Neuronal stem cell (in vitro differentiated cells): ENCODE data around the gene ZCCHC7.

Experiments used
- DNase-seq: peaks from one replicate; pipeline ENCODE4 v3.0.0-alpha.2; 2013; ENCODE audit warnings: low spot score
- H2AFZ ChIP-seq: one replicate; pipeline ENCODE4 v1.6.1; 2013; ENCODE audit warnings: mild to moderate bottlenecking, low read length, inconsistent platforms
- H2AK5ac ChIP-seq: 2 replicates; pipeline ENCODE4 v1.6.1; 2013; ENCODE audit warnings: low read depth, mild to moderate bottlenecking, inconsistent platforms, low read length, moderate library complexity, mixed read lengths
- H2BK120ac ChIP-seq: 2 replicates; pipeline ENCODE4 v1.6.1; 2013; ENCODE audit warnings: low read depth, mild to moderate bottlenecking, inconsistent platforms, low read length, moderate library complexity, mixed read lengths
- H2BK12ac ChIP-seq: one replicate; pipeline ENCODE4 v1.6.1; 2013; ENCODE audit warnings: low read length, inconsistent platforms
- H2BK15ac ChIP-seq: 2 replicates; pipeline ENCODE4 v1.6.1; 2013; ENCODE audit warnings: mild to moderate bottlenecking, low read length, inconsistent platforms, mixed read lengths
- H2BK5ac ChIP-seq: one replicate; pipeline ENCODE4 v1.6.1; 2013; ENCODE audit warnings: inconsistent platforms, mild to moderate bottlenecking, low read length, moderate library complexity
- H3K14ac ChIP-seq: one replicate; pipeline ENCODE4 v1.6.1; 2013; ENCODE audit warnings: low read length, inconsistent platforms
- H3K18ac ChIP-seq: 2 replicates; pipeline ENCODE4 v1.6.1; 2013; ENCODE audit warnings: low read length, inconsistent platforms
- H3K23ac ChIP-seq: 2 replicates; pipeline ENCODE4 v1.6.1; 2013; ENCODE audit warnings: low read depth, mild to moderate bottlenecking, mixed read lengths, low read length, inconsistent platforms; ENCODE audit not compliant: poor library complexity
- H3K27ac ChIP-seq: replicated peaks from 3 replicates; pipeline ENCODE4 v1.5.1; 2013; ENCODE audit warnings: low read length, inconsistent platforms
- H3K27me3 ChIP-seq, 3 experiments: 2 replicates each; pipeline ENCODE4 v1.6.1; 2013; ENCODE audit warnings: low read length in 3 of 3, mild to moderate bottlenecking in 2 of 3, inconsistent platforms in 1 of 3, low read depth in 1 of 3, mixed read lengths in 1 of 3, moderate library complexity in 1 of 3; ENCODE audit not compliant: control insufficient read depth in 3 of 3, insufficient read depth in 3 of 3
- H3K36me3 ChIP-seq, 2 donors: replicated peaks in 1 of 2; 2 replicates each; pipeline ENCODE4 v1.6.1; 2013; ENCODE audit warnings: low read length in 2 of 2; ENCODE audit not compliant: control insufficient read depth in 2 of 2, insufficient read depth in 2 of 2
- H3K4ac ChIP-seq: 2 replicates; pipeline ENCODE4 v1.6.1; 2013; ENCODE audit warnings: inconsistent platforms, mild to moderate bottlenecking, low read length, moderate library complexity
- H3K4me1 ChIP-seq, 2 donors: 1 replicate in 1 of 2; 2 replicates in 1 of 2; pipeline ENCODE4 v1.6.1; 2013; ENCODE audit warnings: low read length in 2 of 2, low read depth in 1 of 2; ENCODE audit not compliant: control insufficient read depth in 2 of 2, insufficient read depth in 1 of 2
- H3K4me2 ChIP-seq: one replicate; pipeline ENCODE4 v1.6.1; 2013; ENCODE audit warnings: mild to moderate bottlenecking, low read length, inconsistent platforms; ENCODE audit not compliant: insufficient read depth, poor library complexity, severe bottlenecking
- H3K4me3 ChIP-seq, 2 donors: 2 replicates each; pipeline ENCODE4 v1.5.1; 2013; ENCODE audit warnings: low read length in 2 of 2, mild to moderate bottlenecking in 2 of 2, inconsistent platforms in 1 of 2, moderate library complexity in 1 of 2
- H3K79me1 ChIP-seq: one replicate; pipeline ENCODE4 v1.6.1; 2013; ENCODE audit warnings: low read depth, mild to moderate bottlenecking, inconsistent platforms, low read length, moderate library complexity
- H3K9ac ChIP-seq: one replicate; pipeline ENCODE4 v1.6.1; 2013; ENCODE audit warnings: mild to moderate bottlenecking, low read depth, low read length, inconsistent platforms; ENCODE audit not compliant: poor library complexity
- H3K9me3 ChIP-seq, 2 donors: replicated peaks in 1 of 2; 2 replicates each; pipeline versions ENCODE3 to v1.6.1; 2013; ENCODE audit warnings: low read length in 2 of 2, mild to moderate bottlenecking in 2 of 2, inconsistent platforms in 1 of 2, low read depth in 1 of 2, mixed read lengths in 1 of 2, moderate library complexity in 1 of 2; ENCODE audit not compliant: control insufficient read depth in 2 of 2, insufficient read depth in 1 of 2
- H4K8ac ChIP-seq: one replicate; pipeline ENCODE4 v1.6.1; 2013; ENCODE audit warnings: low read depth, mild to moderate bottlenecking, inconsistent platforms, low read length, moderate library complexity
- H4K91ac ChIP-seq: one replicate; pipeline ENCODE4 v1.6.1; 2013; ENCODE audit warnings: low read length, low read depth, mild to moderate bottlenecking, inconsistent platforms; ENCODE audit not compliant: poor library complexity
- WGBS, 2 donors: extraction: QIAGEN DNeasy Blood & Tissue Kit; methylation state at CpG; one replicate each; pipeline ENCODE4 v1.1.7; 2013; ENCODE audit warnings: missing lambda C conversion rate in 2 of 2, mixed read lengths in 1 of 2; ENCODE audit not compliant: insufficient read length in 2 of 2, insufficient replicate concordance in 1 of 2; ENCODE audit errors: extremely low coverage in 2 of 2; 5-methylcytosine and 5-hydroxymethylcytosine counted together

ZCCHC7 gene

DNA sequence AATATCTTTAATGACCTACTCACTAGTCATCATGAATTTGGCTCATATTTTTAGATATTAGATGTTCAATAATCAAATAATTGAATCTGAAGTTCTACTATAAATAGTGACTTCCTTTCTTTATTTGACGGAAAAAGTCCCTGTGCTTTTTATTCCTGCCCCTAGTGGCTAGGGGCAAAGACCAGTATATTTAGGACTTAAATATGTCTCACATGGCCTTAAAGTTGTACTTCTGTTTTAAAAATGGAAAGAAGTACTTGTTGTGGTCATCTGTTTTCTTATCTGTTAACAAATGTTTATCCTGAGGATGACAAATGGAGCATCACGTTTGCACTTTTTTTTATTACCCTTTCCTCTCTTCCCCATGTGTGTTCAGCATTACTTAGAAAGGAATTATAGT lies 212.9 kb downstream of the ZCCHC7 start:
- Histone ChIP-seq H3K18ac (no peak overlapping the region), H3K4me2 (no peak overlapping the region), H2BK12ac (no peak overlapping the region), H4K91ac (no peak overlapping the region), H3K36me3 (no peaks in the 10 kb centered on the region), H3K14ac (no peak overlapping the region), H3K4me1 (peaks cover 2 to 23% of the 10 kb centered on the region in 2 donors), H2AFZ (no peak overlapping the region), H2BK120ac (no peak overlapping the region), H2AK5ac (no peak overlapping the region), H3K9ac (no peak overlapping the region), H3K27me3 (no peaks in the 10 kb centered on the region), H4K8ac (no peak overlapping the region), H2BK5ac (no peak overlapping the region), H3K4me3 (no peak overlapping the region), H3K79me1 (no peaks in the 10 kb centered on the region), H2BK15ac (no peak overlapping the region), H3K4ac (no peak overlapping the region), H3K9me3 (no peaks in the 10 kb centered on the region), H3K27ac (no peak overlapping the region), H3K23ac (no peak overlapping the region)
- no peak for DNase-seq
- no CpG with 5 or more reads among the region's 2 CpGs for WGBS, 2 donors

DNA sequence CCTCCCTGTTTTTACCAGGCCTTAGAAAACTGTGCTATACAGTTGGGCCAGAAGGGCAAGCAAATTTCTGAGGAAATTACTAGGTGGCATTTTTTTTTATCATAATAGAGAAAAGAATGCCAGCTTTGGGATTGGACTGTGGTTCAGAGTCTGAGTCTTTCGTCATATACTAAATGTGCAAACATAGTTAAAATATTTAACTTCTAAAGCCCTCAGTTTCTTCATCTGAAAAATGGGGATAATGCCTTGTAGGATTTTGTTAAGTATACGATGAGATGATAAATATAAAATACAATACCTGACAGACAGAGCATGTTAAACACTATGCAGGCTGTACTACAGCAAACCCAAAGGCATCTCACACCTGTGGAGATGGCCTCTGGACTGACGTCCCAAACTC lies 214.9 kb downstream of the ZCCHC7 start:
- WGBS, 2 donors = no CpG with 5 or more reads among the region's 3 CpGs
- no peak overlapping the region for H3K4me3 ChIP-seq
- H2AFZ ChIP-seq = no peak overlapping the region
- no peak overlapping the region for H3K18ac ChIP-seq
- H3K14ac ChIP-seq = no peak overlapping the region
- H2BK5ac ChIP-seq = no peak overlapping the region
- no peak overlapping the region for H2AK5ac ChIP-seq
- no peaks in the 10 kb centered on the region for H3K79me1 ChIP-seq
- no peak overlapping the region for H3K27ac ChIP-seq
- H3K4me2 ChIP-seq = no peak overlapping the region
- DNase-seq = no peak
- no peak overlapping the region for H3K23ac ChIP-seq
- H4K91ac ChIP-seq = no peak overlapping the region
- H2BK12ac ChIP-seq = no peak overlapping the region
- H3K9me3 ChIP-seq = no peaks in the 10 kb centered on the region
- H2BK120ac ChIP-seq = no peak overlapping the region
- H3K27me3 ChIP-seq = no peaks in the 10 kb centered on the region
- peaks cover 3 to 30% of the 10 kb centered on the region in 2 donors for H3K4me1 ChIP-seq
- no peak overlapping the region for H3K4ac ChIP-seq
- no peak overlapping the region for H4K8ac ChIP-seq
- no peak overlapping the region for H3K9ac ChIP-seq
- H3K36me3 ChIP-seq = no peaks in the 10 kb centered on the region
- H2BK15ac ChIP-seq = no peak overlapping the region

DNA sequence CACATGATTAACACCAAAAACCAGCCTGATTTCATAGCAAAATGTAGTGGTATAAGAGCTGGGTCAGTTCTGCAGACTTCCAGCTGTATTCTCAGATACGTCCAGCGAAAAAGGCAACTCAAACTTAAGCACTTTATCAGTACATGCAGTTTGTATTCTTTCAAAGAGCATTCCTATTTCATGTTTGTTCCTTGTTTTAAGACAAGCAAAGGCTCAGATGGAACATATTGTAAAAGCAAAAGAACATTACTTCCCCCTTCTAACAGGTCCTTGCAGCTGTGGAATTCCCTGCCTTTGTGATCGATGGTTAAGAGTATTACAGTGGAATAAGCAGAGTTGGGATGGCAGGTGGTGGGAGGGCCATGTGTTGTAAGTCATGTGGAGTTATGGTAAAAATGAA lies 215.8 kb downstream of the ZCCHC7 start:
- Histone ChIP-seq H3K36me3 (no peaks in the 10 kb centered on the region), H2BK15ac (no peak overlapping the region), H3K4me3 (no peak overlapping the region), H2BK12ac (no peak overlapping the region), H3K27ac (no peak overlapping the region), H3K14ac (no peak overlapping the region), H3K9ac (no peak overlapping the region), H2BK5ac (no peak overlapping the region), H2BK120ac (no peak overlapping the region), H4K91ac (no peak overlapping the region), H3K4me1 (peaks cover 3 to 27% of the 10 kb centered on the region in 2 donors), H3K23ac (no peak overlapping the region), H4K8ac (no peak overlapping the region), H3K18ac (no peak overlapping the region), H3K9me3 (no peaks in the 10 kb centered on the region), H3K4ac (no peak overlapping the region), H3K79me1 (no peaks in the 10 kb centered on the region), H3K27me3 (no peaks in the 10 kb centered on the region), H3K4me2 (no peak overlapping the region), H2AFZ (no peak overlapping the region), H2AK5ac (no peak overlapping the region)
- no peak for DNase-seq
- no CpG with 5 or more reads among the region's 3 CpGs for WGBS, 2 donors

DNA sequence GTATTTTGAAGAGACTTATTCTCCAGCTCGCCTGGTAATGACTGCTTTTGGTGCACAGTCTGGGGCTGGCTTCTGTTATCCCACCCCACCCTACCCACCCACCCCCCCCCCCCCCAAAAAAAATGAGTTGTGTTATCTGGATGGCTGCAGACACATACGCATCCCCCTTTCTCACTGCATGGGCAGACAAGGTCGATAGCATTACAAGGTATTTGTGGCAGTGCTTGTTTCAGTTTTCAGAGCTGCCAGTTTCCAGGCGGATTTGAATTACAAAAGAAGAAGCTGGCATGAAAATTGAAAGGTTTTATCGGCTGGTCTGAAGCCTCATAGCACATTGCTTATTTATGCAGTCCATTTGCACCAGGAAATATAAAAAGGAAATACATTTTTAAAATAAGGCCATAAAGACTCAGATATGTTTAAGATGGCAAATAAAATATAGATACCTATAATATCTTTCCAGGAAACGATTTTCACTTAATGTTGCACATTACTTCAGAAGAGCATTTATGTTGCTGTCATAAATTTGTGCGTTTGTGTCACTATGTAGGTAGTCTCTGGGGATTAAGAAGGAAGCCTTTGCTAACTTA lies 217.0 kb downstream of the ZCCHC7 start:
- Histone ChIP-seq H3K9me3 (no peaks in the 10 kb centered on the region), H2BK15ac (no peak overlapping the region), H3K9ac (no peak overlapping the region), H3K79me1 (no peaks in the 10 kb centered on the region), H2BK5ac (no peak overlapping the region), H3K4me2 (no peak overlapping the region), H3K36me3 (no peaks in the 10 kb centered on the region), H2AFZ (no peak overlapping the region), H3K4me3 (no peak overlapping the region), H4K91ac (no peak overlapping the region), H2AK5ac (no peak overlapping the region), H3K18ac (no peak overlapping the region), H3K27me3 (no peaks in the 10 kb centered on the region), H3K27ac (no peak overlapping the region), H3K4me1 (peaks cover 5 to 27% of the 10 kb centered on the region in 2 donors), H3K14ac (no peak overlapping the region), H3K23ac (no peak overlapping the region), H2BK120ac (no peak overlapping the region), H2BK12ac (no peak overlapping the region), H3K4ac (no peak overlapping the region), H4K8ac (no peak overlapping the region)
- DNase-seq = no peak
- no CpG with 5 or more reads among the region's 7 CpGs for WGBS, 2 donors
